ENCODE results near the gene MKLN1. TPM values are rescaled to one million over a fixed set of nuclear protein-coding genes. Genes with fewer than 3 reads are reported as not detected.

MKLN1 gene
- total and polyA plus RNA-seq, 10 of the 15 experiments (the other 5 are each of a cell fraction or from before 2014, with no cell fraction given), result 13.6 to 55.8 (median 29.3) TPM

DNA sequence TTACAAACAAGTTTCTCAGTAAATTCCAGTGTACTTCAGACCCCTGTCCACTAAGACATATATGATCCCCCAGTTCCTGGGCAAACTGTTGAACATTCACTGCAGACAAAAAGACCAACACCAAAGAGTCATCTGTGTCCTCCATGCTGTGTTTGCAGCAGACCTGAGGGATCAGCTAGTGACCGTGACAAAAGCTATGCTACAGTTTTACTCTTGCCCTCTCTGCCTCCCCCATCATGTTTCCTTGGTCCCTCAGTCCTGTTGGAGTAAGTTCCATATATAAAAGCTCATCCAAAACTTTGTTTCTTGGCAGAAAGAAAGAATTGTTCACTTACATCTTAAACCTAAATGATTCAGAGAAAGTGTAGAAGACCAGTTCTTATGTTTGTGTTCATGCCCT, 172.7 kb downstream of the MKLN1 start (continued):
- TF ChIP-seq SUPT20H (IDR thresholded peaks at IDR 0.05; ENCODE audit: borderline replicate concordance, control insufficient read depth, low read depth, low read length) (no peak), ZNF207 (IDR thresholded peaks at IDR 0.05; ENCODE audit: borderline replicate concordance) (no peak), ZNF274 (IDR thresholded peaks at IDR 0.05; ENCODE audit: insufficient read depth, insufficient read length) (no peak), MTA2 (IDR thresholded peaks at IDR 0.05; ENCODE audit: low read depth) (no peak), DPF2 (IDR thresholded peaks at IDR 0.05) (no peak), RFX5 (IDR thresholded peaks at IDR 0.05; ENCODE audit: low read depth, low read length) (no peak), TBL1XR1 (IDR thresholded peaks at IDR 0.05; ENCODE audit: low read depth, low read length) (no peak), SRF (IDR thresholded peaks at IDR 0.05; ENCODE audit: low read depth in 2 of 2, low read length in 2 of 2) (no peak), MXI1 (IDR thresholded peaks at IDR 0.05; ENCODE audit: low read depth, low read length) (no peak), SUZ12 (IDR thresholded peaks at IDR 0.05; ENCODE audit: unreplicated experiment) (no peak), EP300 (IDR thresholded peaks at IDR 0.05; ENCODE audit: borderline replicate concordance in 1 of 2, control insufficient read depth in 1 of 2, low read depth in 2 of 2, low read length in 2 of 2) (no peak), PML (IDR thresholded peaks at IDR 0.05; ENCODE audit: low read length) (no peak)
- TF ChIP-seq, protein P1, sequence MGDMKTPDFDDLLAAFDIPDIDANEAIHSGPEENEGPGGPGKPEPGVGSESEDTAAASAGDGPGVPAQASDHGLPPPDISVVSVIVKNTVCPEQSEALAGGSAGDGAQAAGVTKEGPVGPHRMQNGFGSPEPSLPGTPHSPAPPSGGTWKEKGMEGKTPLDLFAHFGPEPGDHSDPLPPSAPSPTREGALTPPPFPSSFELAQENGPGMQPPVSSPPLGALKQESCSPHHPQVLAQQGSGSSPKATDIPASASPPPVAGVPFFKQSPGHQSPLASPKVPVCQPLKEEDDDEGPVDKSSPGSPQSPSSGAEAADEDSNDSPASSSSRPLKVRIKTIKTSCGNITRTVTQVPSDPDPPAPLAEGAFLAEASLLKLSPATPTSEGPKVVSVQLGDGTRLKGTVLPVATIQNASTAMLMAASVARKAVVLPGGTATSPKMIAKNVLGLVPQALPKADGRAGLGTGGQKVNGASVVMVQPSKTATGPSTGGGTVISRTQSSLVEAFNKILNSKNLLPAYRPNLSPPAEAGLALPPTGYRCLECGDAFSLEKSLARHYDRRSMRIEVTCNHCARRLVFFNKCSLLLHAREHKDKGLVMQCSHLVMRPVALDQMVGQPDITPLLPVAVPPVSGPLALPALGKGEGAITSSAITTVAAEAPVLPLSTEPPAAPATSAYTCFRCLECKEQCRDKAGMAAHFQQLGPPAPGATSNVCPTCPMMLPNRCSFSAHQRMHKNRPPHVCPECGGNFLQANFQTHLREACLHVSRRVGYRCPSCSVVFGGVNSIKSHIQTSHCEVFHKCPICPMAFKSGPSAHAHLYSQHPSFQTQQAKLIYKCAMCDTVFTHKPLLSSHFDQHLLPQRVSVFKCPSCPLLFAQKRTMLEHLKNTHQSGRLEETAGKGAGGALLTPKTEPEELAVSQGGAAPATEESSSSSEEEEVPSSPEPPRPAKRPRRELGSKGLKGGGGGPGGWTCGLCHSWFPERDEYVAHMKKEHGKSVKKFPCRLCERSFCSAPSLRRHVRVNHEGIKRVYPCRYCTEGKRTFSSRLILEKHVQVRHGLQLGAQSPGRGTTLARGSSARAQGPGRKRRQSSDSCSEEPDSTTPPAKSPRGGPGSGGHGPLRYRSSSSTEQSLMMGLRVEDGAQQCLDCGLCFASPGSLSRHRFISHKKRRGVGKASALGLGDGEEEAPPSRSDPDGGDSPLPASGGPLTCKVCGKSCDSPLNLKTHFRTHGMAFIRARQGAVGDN (IDR thresholded peaks at IDR 0.05), result no peak
- TF ChIP-seq, protein P2, sequence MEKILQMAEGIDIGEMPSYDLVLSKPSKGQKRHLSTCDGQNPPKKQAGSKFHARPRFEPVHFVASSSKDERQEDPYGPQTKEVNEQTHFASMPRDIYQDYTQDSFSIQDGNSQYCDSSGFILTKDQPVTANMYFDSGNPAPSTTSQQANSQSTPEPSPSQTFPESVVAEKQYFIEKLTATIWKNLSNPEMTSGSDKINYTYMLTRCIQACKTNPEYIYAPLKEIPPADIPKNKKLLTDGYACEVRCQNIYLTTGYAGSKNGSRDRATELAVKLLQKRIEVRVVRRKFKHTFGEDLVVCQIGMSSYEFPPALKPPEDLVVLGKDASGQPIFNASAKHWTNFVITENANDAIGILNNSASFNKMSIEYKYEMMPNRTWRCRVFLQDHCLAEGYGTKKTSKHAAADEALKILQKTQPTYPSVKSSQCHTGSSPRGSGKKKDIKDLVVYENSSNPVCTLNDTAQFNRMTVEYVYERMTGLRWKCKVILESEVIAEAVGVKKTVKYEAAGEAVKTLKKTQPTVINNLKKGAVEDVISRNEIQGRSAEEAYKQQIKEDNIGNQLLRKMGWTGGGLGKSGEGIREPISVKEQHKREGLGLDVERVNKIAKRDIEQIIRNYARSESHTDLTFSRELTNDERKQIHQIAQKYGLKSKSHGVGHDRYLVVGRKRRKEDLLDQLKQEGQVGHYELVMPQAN (conservative IDR thresholded peaks at IDR 0.05), result no peak

Data from GM12878 (cell line).